Measurements from ENCODE around the gene DNMT3B.
"Not testable (repeated sequence)": the region's sequence is repeated elsewhere in the genome, so short reads cannot be mapped to it uniquely, and the experiment has no call there.

The DNMT3B gene

DNA sequence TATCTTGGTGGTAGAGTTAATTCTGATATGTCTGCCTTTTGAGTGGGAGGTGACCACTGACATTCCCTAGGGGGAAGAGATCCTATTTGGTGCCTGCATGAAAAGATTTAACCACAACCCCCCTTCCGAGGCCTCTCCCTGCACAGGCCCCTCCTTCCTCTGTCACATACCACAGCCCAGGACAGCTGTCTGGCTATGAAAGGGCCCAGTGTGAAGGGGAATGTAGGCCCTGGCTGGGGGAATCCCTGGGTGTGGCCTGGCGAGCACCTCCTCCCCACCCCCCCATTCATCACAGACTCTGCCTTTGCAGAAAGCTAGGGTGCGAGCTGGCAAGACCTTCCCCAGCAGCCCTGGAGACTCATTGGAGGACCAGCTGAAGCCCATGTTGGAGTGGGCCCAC, 30.1 kb downstream of the DNMT3B start:
- DNase-seq: no peak

DNA sequence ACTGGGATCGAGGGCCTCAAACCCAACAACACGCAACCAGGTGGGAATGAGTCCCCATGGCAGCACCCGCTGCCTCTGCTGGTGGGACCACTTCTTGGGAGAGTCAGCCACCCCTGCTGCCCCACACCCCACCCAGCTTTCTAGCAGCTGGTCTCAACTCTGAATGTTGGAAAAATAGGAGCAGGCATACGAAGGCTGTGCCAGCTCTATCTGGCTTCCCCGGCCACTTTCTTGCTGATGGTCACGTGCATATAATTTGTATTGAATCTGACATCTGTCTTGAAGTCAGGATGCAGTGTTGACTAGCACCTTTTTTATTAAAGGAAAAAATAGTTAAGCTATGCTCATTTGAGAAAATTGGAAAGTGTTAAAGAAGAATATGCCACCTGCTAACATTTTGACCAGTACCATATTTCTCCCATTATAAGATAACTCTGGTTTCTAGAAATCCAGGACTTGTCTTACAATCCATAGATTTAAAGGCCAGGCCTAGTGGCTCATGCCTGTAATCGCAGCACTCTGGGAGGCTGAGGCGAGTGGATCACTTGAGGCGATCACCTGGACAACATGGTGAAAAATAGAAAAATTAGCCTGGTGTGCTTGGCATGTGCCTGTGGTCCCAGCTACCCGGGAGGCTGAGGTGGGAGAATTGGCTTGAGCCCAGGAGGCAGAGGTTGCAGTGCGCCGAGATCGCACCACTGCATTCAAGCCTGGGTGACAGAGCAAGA, 30.7 kb downstream of the DNMT3B start:
- DNase-seq: no peak

- DNase-seq: no peak
Measured at GRCh38 chr20:32796383-32796948, 34.3 kb downstream of the DNMT3B start.

- DNase-seq: no peak
Measured at GRCh38 chr20:32796981-32797451, 34.8 kb downstream of the DNMT3B start.

DNA sequence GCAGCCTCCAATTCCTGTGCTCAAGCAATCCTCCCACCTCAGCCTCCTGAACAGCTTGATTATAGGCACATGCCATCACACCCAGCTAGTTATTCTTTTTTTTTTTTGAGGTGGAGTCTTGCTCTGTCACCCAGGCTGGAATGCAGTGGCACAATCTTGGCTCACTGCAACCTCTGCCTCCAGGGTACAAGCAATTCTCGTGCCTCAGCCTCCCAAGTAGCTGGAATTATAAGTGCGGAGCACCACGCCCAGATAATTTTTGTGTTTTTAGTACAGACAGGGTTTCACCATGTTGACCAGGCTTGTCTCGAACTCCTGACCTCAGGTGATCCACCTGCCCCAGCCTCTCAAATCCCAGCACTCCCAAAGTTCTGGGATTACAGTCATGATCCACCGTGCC, 35.4 kb downstream of the DNMT3B start:
- not testable (repeated sequence) for DNase-seq

DNA sequence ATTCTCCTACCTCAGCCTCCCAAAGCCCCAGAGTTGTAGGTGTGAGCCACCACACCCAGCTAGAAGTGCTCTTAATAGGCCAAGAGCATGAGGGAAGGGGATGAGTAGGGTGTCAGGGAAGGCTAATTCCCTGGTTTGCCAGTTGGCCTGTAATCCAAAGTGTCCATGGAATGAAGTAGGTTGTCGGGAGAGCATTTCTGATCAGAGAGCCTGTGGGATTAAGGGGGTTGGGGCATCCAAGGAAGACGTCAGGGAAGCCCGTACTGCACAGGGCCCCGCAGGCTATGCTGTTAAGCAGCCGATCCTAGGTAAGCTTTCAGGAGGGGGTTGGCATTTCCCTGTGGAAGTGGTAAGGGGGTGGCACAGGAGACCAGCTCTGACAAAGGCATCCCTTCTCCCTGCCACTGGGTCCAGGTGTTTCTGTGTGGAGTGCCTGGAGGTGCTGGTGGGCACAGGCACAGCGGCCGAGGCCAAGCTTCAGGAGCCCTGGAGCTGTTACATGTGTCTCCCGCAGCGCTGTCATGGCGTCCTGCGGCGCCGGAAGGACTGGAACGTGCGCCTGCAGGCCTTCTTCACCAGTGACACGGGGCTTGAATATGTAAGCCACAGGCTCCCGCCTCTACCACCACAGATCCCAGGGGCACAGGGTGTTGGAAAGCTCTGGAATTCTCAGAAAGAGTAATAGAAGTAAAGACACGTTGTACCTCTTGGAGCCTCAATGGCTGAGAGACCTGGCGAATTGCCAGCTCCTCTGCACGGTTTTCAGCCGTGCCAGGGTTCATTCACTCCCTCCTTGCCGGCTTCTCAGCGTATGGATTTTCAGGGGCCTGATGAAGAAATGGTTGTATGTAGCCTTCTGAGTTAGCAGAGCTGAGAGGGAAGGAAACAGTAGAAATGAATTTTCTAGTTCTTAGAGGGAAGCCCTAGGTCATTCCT, 36.1 kb downstream of the DNMT3B start:
- DNase-seq: no peak

DNA sequence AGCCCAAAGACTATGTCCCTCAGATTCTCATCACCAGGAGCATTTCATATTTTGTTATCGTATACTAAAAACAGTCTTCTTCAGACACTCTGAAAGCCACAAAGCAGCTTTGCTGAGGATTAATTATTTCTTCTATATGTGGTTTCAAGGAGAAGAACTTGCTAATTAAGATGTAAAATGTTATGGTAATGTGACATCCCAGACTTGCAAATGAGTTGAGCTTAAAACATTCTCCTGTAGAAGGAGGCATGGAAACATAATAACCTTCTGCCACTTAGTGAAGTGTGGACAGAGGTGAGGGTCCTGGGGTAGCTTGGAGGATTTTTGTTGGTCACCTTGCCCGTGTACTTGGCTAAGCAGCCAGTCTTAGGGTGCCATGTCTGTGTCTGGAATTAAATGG, 40.9 kb downstream of the DNMT3B start:
- DNase-seq: no peak

DNA sequence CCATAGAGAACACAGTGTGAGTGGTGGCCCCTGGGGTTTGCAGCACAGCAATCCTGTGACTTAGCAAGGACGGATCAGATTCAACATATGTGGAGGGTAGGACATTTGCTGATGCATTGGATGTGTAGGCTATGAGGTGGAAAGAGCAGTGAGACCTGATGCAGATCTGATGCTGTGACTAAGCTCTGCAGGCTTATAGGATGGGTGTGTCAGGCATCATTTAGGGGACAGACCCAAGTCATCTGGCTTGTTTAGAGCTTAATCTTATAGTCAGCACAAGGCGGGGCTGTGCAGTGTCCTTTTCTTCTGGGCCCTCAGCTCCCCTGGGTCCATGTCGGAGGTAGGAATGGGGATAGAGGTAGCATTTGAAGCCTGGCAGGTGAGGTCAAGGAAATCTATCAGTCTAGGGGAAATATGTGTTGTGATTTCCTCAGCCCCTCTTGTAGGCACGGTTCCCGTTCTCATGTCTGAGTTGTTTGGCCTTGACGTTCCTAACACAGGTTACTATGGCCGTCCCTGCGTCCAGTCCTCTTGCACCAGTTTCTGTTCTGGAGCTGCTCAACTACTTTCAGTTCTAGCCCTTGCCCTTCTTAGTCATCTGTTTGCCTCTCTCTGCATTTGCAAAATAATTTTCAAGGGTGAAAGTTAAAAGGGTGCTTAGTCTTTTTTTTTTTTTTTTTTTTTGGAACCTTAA, 42.0 kb downstream of the DNMT3B start:
- DNase-seq: no peak

DNA sequence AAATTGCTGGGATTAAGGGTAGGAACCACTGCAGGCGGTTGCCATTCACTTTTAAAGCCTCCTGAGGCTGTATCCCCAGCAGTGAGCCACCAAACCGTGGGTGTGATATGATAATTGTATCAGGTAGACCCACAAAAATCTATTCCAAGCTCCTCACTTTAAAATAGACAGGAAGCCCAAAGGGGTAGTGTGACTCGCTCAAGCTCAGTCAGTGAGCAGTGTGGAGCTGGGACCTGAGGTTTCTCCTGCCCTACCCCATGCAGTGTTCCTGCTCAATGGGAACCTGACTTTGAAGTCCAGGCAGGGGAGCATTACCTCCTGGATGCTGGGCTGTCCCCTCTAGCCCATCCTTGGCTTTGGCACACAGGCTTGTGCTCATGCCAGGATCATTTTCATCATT, 42.6 kb downstream of the DNMT3B start:
- DNase-seq: no peak

- DNase-seq: no peak
Measured at GRCh38 chr20:32805721-32806120, 43.5 kb downstream of the DNMT3B start.

GRCh38 chr20:32806356-32806755, 44.2 kb downstream of the DNMT3B start:
- DNase-seq: peak; percentile 62

GRCh38 chr20:32807706-32808105, 45.5 kb downstream of the DNMT3B start:
- no peak for DNase-seq

GRCh38 chr20:32808438-32808837, 46.3 kb downstream of the DNMT3B start:
- DNase-seq: no peak

DNA sequence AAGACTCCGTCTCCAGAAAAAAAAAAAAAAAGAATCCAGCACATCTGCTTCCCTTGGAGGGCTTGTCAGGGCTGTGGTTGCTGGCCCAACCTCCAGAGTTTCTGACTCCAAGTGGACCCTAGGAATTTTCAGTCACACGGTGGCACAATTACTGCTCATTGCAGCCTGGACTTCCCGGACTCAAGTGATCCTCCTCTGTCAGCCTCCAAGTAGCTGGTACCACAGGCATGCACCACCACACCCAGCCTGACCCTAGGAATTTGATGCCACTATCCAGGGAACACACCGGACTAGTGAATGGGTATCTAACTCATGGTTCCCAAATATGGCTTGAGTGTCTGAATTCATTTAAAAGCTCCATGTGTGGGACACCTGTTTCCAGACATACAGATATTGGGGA, 47.7 kb downstream of the DNMT3B start:
- no peak for DNase-seq

DNA sequence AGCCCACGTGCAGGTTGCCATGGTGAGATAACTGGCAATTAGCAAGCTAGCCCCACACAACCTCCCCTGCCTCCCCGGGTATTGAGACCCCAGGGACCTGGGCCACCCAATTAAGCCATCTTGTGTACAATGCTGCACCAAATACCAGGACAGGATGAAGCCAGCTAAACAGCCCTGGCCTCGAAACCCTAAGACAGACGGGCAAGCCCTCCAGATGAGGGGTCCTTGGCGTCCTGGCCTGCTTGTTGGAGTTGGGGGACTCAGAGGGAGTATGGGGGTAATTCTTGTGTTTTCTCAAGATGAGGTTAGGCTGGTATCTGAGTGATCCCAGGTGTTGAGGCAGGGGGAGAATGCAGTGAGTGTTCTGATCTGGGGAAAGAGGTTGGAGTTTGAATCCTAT, 48.8 kb downstream of the DNMT3B start:
- no peak for DNase-seq

DNA sequence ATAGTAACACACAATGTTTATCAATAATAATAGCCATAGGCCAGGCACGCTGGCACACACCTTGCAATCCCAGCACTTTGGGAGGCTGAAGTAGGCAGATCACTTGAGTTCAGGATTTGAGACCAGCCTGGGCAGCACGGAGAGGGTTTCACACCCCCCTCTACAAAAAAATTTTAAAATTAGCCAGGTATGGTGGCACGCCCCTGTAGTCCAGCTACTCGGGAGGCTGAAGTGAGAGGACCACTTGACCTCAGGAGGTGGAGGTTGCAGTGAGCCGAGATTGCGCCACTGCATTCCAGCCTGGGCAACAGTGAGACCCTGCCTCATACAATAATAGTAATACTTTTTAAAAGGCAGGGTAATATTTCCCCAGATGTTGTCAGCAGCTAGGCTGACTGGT, 49.7 kb downstream of the DNMT3B start:
- DNase-seq: no peak

DNA sequence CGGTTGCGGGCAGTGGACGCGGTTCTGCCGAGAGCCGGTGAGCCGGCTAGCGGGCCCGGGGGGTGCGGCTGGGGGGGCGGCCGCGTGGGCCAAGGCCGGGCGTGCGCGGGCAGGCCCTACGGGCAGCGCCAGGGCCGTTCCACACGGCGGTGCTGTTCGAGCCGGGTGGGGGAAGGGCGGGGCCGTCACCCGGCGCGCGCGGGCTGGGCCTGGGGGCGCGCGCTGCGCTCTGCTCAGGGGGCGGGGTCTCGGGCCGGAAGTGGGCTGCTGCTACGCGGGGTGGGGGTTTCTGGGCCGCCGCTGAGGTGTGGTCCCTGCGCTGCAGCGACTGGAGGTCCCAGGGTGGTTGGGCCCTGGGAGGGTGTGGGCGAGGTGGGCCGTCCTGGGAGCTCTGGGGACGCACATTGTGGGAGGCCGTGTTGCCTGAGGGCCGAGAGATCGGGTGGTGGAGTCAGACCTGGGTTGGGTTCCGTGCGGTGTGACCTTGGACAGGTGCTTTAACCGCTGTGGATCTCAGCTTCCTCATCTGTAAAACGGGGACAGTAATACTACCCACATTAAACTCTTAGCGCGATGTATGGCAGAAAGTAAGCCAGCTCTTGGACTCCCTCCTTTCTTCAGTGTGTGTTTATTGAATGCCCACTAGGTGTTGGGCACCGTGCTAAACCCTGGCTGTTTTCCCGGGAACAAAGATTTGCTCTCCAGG, 58.0 kb downstream of the DNMT3B start:
- DNase-seq: peak; percentile 86

GRCh38 chr20:32820698-32821377, 58.7 kb downstream of the DNMT3B start:
- DNase-seq: no peak

DNA sequence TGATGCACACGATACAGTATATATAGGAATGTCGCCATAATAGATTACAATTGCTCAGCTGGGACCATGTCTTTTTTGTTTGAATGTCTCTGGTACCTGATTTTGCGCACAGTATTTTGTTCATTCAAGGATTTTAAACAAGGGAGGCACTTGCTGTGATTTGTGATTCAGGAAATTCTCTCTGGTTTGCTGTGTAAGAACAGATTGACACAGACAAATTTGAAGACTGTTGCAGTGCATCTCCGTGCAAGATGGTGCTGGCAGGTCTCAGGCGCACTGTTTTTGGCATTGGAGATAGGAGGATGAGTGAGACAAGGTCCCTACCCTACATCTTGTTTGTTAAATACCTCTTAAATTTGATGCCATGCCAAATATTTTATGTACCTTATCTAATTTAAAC, 60.0 kb downstream of the DNMT3B start:
- DNase-seq: no peak

- DNase-seq: no peak
Measured at GRCh38 chr20:32823078-32823477, 60.9 kb downstream of the DNMT3B start.

GRCh38 chr20:32823737-32824588, 61.8 kb downstream of the DNMT3B start:
- no peak for DNase-seq

Measured in NCI-H2171 (cell line).